H1 (cell line): ENCODE results near the gene FAM131C. TPM values are rescaled to one million over a fixed set of nuclear protein-coding genes. Genes with fewer than 3 reads are reported as not detected.
A peak's percentile ranks its signal among the peaks of the same experiment; 100 is the strongest.

ENCODE experiments used
- CTCF ChIA-PET: fragments of 300-600 bp; sonication (Branson Sonifier 250); formaldehyde crosslinking; loops from one replicate; lab custom pipeline; 2021; ENCODE audit not compliant: partially characterized antibody; lab: Charles Lee
- POLR2A ChIA-PET: fragments of 300-600 bp; sonication (Branson Sonifier 250); formaldehyde crosslinking; loops from one replicate; lab custom pipeline; 2021; ENCODE audit warnings: inconsistent platforms; ENCODE audit not compliant: partially characterized antibody; lab: Charles Lee
- DNase-seq, 2 experiments: peaks; one replicate each; pipeline versions ENCODE4 v3.0.0 to v3.0.0-alpha.2; 2010 to 2022; ENCODE audit warnings: low spot score in 2 of 2, low read depth in 1 of 2, mixed read lengths in 1 of 2
- FAIRE-seq: peaks from 2 replicates; lab custom pipeline; 2011; peaks lifted over from hg19 to GRCh38; lab: Jason Lieb, UNC
- H2AFZ ChIP-seq: 2 replicates; pipeline ENCODE4 v1.8.1; 2012; ENCODE audit warnings: low read length, inconsistent platforms
- H2AK5ac ChIP-seq: 2 replicates; pipeline ENCODE4 v1.6.1; 2013; ENCODE audit warnings: low read depth, low read length
- H2BK120ac ChIP-seq: replicated peaks from 2 replicates; pipeline ENCODE3; 2013; ENCODE audit warnings: low read depth, low read length, inconsistent platforms
- H2BK12ac ChIP-seq: 2 replicates; pipeline ENCODE4 v1.6.1; 2013; ENCODE audit warnings: low read depth, low read length
- H2BK15ac ChIP-seq: 2 replicates; pipeline ENCODE4 v1.6.1; 2013; ENCODE audit warnings: low read length
- H2BK20ac ChIP-seq: 2 replicates; pipeline ENCODE4 v1.6.1; 2013; ENCODE audit warnings: low read length
- H2BK5ac ChIP-seq: 2 replicates; pipeline ENCODE4 v1.6.1; 2013; ENCODE audit warnings: low read depth, low read length
- H3K14ac ChIP-seq: 2 replicates; pipeline ENCODE4 v1.6.1; 2013; ENCODE audit warnings: inconsistent platforms; ENCODE audit not compliant: insufficient read length
- H3K18ac ChIP-seq: 2 replicates; pipeline ENCODE4 v1.6.1; 2013; ENCODE audit warnings: low read length; ENCODE audit errors: extremely low read depth
- H3K23ac ChIP-seq: 2 replicates; pipeline ENCODE4 v1.6.1; 2013; ENCODE audit warnings: inconsistent platforms; ENCODE audit not compliant: insufficient read length
- H3K23me2 ChIP-seq: 2 replicates; pipeline ENCODE4 v1.6.1; 2013; ENCODE audit warnings: low read depth, low read length
- H3K27ac ChIP-seq: 2 replicates; pipeline ENCODE4 v1.6.1; 2011; ENCODE audit warnings: low read depth, low read length, inconsistent platforms
- H3K27me3 ChIP-seq, 4 experiments: replicated peaks in 1 of 4; 1 replicate in 1 of 4; 2 replicates in 3 of 4; pipeline versions ENCODE4 v1.6.1 to v1.8.1; 2011 to 2013; ENCODE audit warnings: low read length in 3 of 4, mild to moderate bottlenecking in 3 of 4, inconsistent platforms in 2 of 4, mixed read lengths in 2 of 4, moderate library complexity in 1 of 4; ENCODE audit not compliant: control insufficient read depth in 3 of 4, insufficient read depth in 3 of 4; ENCODE audit errors: extremely low read depth in 1 of 4
- H3K36me3 ChIP-seq, 4 experiments: 2 replicates each; pipeline versions ENCODE4 v1.6.1 to v1.8.1; 2011 to 2013; ENCODE audit warnings: mild to moderate bottlenecking in 4 of 4, low read length in 3 of 4, moderate library complexity in 2 of 4, control low read depth in 1 of 4, inconsistent platforms in 1 of 4; ENCODE audit not compliant: insufficient read depth in 4 of 4, control insufficient read depth in 2 of 4
- H3K4ac ChIP-seq: replicated peaks from 2 replicates; pipeline ENCODE3; 2013; ENCODE audit warnings: low read length, low read depth, mixed read lengths, inconsistent platforms; ENCODE audit not compliant: insufficient read length
- H3K4me1 ChIP-seq, 4 experiments: replicated peaks in 1 of 4; 1 replicate in 1 of 4; 2 replicates in 3 of 4; pipeline versions ENCODE4 v1.6.1 to v1.8.1; 2011 to 2013; ENCODE audit warnings: low read length in 3 of 4, inconsistent platforms in 2 of 4, mixed read lengths in 1 of 4; ENCODE audit not compliant: insufficient read depth in 4 of 4, control insufficient read depth in 3 of 4
- H3K4me2 ChIP-seq, 2 experiments: 2 replicates each; pipeline versions ENCODE4 v1.6.1 to v1.8.1; 2011 to 2013; ENCODE audit warnings: low read depth in 2 of 2, low read length in 2 of 2, control low read depth in 1 of 2, inconsistent platforms in 1 of 2, mild to moderate bottlenecking in 1 of 2; ENCODE audit not compliant: insufficient read depth in 1 of 2
- H3K4me3 ChIP-seq, 4 experiments: fragments of 200-600, 300-600 bp in 1 of 4; sonication (generic), shearing (Covaris generic), sonication (Bioruptor Twin) in 1 of 4; 2 replicates each; pipeline versions ENCODE4 v1.5.1 to v1.8.1; 2011 to 2016; ENCODE audit warnings: low read length in 4 of 4, low read depth in 3 of 4, control low read depth in 2 of 4, inconsistent platforms in 2 of 4, mild to moderate bottlenecking in 2 of 4, mixed read lengths in 1 of 4, moderate library complexity in 1 of 4; ENCODE audit not compliant: insufficient read depth in 2 of 4; ENCODE audit errors: extremely low read depth in 1 of 4
- H3K56ac ChIP-seq: replicated peaks from 2 replicates; pipeline ENCODE3; 2013; ENCODE audit warnings: low read depth, mild to moderate bottlenecking, mixed read lengths, low read length, inconsistent platforms; ENCODE audit not compliant: insufficient read length
- H3K79me1 ChIP-seq: 2 replicates; pipeline ENCODE4 v1.6.1; 2013; ENCODE audit warnings: low read depth, low read length, control low read depth
- H3K79me2 ChIP-seq, 2 experiments: 2 replicates each; pipeline versions ENCODE4 v1.6.1 to v1.8.1; 2012 to 2013; ENCODE audit warnings: low read length in 2 of 2, mild to moderate bottlenecking in 2 of 2, inconsistent platforms in 1 of 2; ENCODE audit not compliant: insufficient read depth in 2 of 2, control insufficient read depth in 1 of 2
- H3K9ac ChIP-seq, 4 experiments: replicated peaks in 1 of 4; 1 replicate in 1 of 4; 2 replicates in 3 of 4; pipeline versions ENCODE4 v1.6.1 to v1.8.1; 2011 to 2013; ENCODE audit warnings: low read depth in 3 of 4, low read length in 3 of 4, control low read depth in 2 of 4, mild to moderate bottlenecking in 2 of 4, moderate library complexity in 2 of 4, inconsistent platforms in 1 of 4; ENCODE audit errors: extremely low read depth in 1 of 4
- H3K9me3 ChIP-seq, 2 experiments: 2 replicates each; pipeline versions ENCODE4 v1.6.1 to v1.8.1; 2012 to 2013; ENCODE audit warnings: mild to moderate bottlenecking in 2 of 2, moderate library complexity in 2 of 2, control low read depth in 1 of 2, inconsistent platforms in 1 of 2, low read depth in 1 of 2, low read length in 1 of 2, mixed read lengths in 1 of 2; ENCODE audit not compliant: insufficient read depth in 2 of 2
- H4K20me1 ChIP-seq, 2 experiments: replicated peaks in 1 of 2; 2 replicates each; pipeline versions ENCODE3 to v1.8.1; 2011 to 2013; ENCODE audit warnings: inconsistent platforms in 2 of 2, low read length in 2 of 2, mild to moderate bottlenecking in 1 of 2; ENCODE audit not compliant: insufficient read depth in 2 of 2, control insufficient read depth in 1 of 2
- H4K5ac ChIP-seq: 2 replicates; pipeline ENCODE4 v1.6.1; 2013; ENCODE audit warnings: low read length, low read depth, mixed read lengths, inconsistent platforms; ENCODE audit not compliant: insufficient read length
- H4K8ac ChIP-seq: 2 replicates; pipeline ENCODE4 v1.8.0; 2013; ENCODE audit warnings: mild to moderate bottlenecking, moderate library complexity, low read length, inconsistent platforms; ENCODE audit not compliant: insufficient read depth; ENCODE audit errors: extremely low read depth
- H4K91ac ChIP-seq: replicated peaks from 2 replicates; pipeline ENCODE3; 2013; ENCODE audit warnings: low read length, mixed read lengths, inconsistent platforms; ENCODE audit not compliant: insufficient read length
- ASH2L ChIP-seq: fragments of 200-600, 300-600 bp; sonication (generic); IDR thresholded peaks from one replicate; pipeline ENCODE4 v1.7.1; 2017; ENCODE audit warnings: low read length
- ATF2 ChIP-seq: IDR thresholded peaks from 2 replicates; pipeline ENCODE4 v1.6.1; 2012; ENCODE audit warnings: low read length, inconsistent platforms
- ATF3 ChIP-seq: IDR thresholded peaks from 2 replicates; pipeline ENCODE4 v1.6.1; 2011; ENCODE audit warnings: low read depth, mild to moderate bottlenecking, low read length; ENCODE audit not compliant: insufficient read depth
- CBX5 ChIP-seq: fragments of 300-800, 300-1000 bp; sonication (generic); IDR thresholded peaks from 2 replicates; pipeline ENCODE4 v1.7.1; 2016; ENCODE audit warnings: antibody characterized with exemption, low read length, low read depth
- EGR1 ChIP-seq: IDR thresholded peaks from 2 replicates; pipeline ENCODE4 v1.6.1; 2011; ENCODE audit warnings: low read depth, low read length, borderline replicate concordance
- HDAC6 ChIP-seq: IDR thresholded peaks from one replicate; pipeline ENCODE4 v1.7.1; 2012; ENCODE audit warnings: low read depth, mild to moderate bottlenecking, inconsistent platforms, low read length, moderate library complexity
- JUND ChIP-seq: IDR thresholded peaks from 2 replicates; pipeline ENCODE4 v1.6.1; 2011; ENCODE audit warnings: mild to moderate bottlenecking, improper control_type of control experiment, low read length
- NRF1 ChIP-seq: IDR thresholded peaks from 2 replicates; pipeline ENCODE4 v1.6.1; 2011; ENCODE audit warnings: mild to moderate bottlenecking, low read depth, low read length, improper control_type of control experiment
- RAD21 ChIP-seq, 2 experiments: IDR thresholded peaks in 1 of 2; conservative IDR thresholded peaks in 1 of 2; 2 replicates each; pipeline ENCODE4 v1.6.1; 2011; ENCODE audit warnings: low read depth in 2 of 2, low read length in 2 of 2, improper control_type of control experiment in 1 of 2, inconsistent platforms in 1 of 2, mild to moderate bottlenecking in 1 of 2, moderate library complexity in 1 of 2
- RXRA ChIP-seq: IDR thresholded peaks from 2 replicates; pipeline ENCODE4 v1.6.1; 2011; ENCODE audit warnings: low read depth, mild to moderate bottlenecking, low read length, moderate library complexity; ENCODE audit not compliant: insufficient read depth
- SUZ12 ChIP-seq: fragments of 200-600 bp; sonication (generic); IDR thresholded peaks from 2 replicates; pipeline ENCODE4 v1.6.1; 2012; ENCODE audit warnings: mild to moderate bottlenecking, inconsistent platforms, low read length, moderate library complexity, mixed read lengths
- WGBS, 2 experiments: shearing (Covaris generic) in 1 of 2; methylation state at CpG; one replicate each; pipeline versions ENCODE4 v1.1.6 to v1.1.7; 2013 to 2015; ENCODE audit warnings: low lambda C conversion rate in 2 of 2, mixed read lengths in 2 of 2, inconsistent platforms in 1 of 2, low coverage in 1 of 2, missing lambda C conversion rate in 1 of 2; ENCODE audit not compliant: insufficient replicate concordance in 2 of 2, insufficient coverage in 1 of 2, insufficient read length in 1 of 2; ENCODE audit errors: extremely low coverage in 1 of 2, missing lambda C conversion rate in 1 of 2; 5-methylcytosine and 5-hydroxymethylcytosine counted together
- polyA plus RNA-seq, 7 experiments: library from polyadenylated mRNA; depleted of rRNA in 3 of 7; stranded (reverse) in 5 of 7; unstranded in 2 of 7; fragments of >200 nt in 5 of 7; fragments of 200-250 nt in 2 of 7; gene quantifications; 1 replicate in 5 of 7; 2 replicates in 1 of 7; 4 replicates in 1 of 7; pipeline versions ENCODE4 v1.2.1 to v1.2.3, GENCODE V29; 2011 to 2013; ENCODE audit warnings: missing spikeins in 2 of 7, mixed read lengths in 2 of 7
- total RNA-seq: library from RNA; stranded (reverse); fragmentation: NEBNext Ultra II Directional; extraction: Animal tissue kit (Norgen Biotek cat#: 25700); gene quantifications from 2 replicates; pipeline ENCODE4 v1.2.1, GENCODE V29; 2021

FAM131C gene
- total and polyA plus RNA-seq, 2 of the 8 experiments (the other 6 are each of a cell fraction or from before 2014, with no cell fraction given): 0.73 to 0.78 TPM

- no peak overlapping the region for H3K18ac ChIP-seq
- no peak overlapping the region for H4K91ac ChIP-seq
- H3K4me2 ChIP-seq: peak overlapping the region; percentile 73 to 84
- no peak overlapping the region for H2BK5ac ChIP-seq
- H2BK20ac ChIP-seq: no peak overlapping the region
- H4K20me1 ChIP-seq: peaks cover 1 to 10% of the 10 kb centered on the region in 2 experiments
- no peaks in the 10 kb centered on the region for H3K79me2 ChIP-seq
- peak overlapping the region; percentile 25; the same call in 1 of the 2 replicates for H2BK15ac ChIP-seq
- H3K23ac ChIP-seq: no peak overlapping the region
- DNase-seq: no peak
- H4K8ac ChIP-seq: no peak overlapping the region
- no peaks in the 10 kb centered on the region for H3K9me3 ChIP-seq
- no peak overlapping the region for H2BK120ac ChIP-seq
- H3K23me2 ChIP-seq: peaks cover 11% of the 10 kb centered on the region
- CTCF ChIA-PET: interaction anchor here (0.7 to 21.9 kb wide), 17 partner anchors 8 to 390 kb away, joined by 3 to 569 read pairs (median 3); partner anchors contain the start of genes EPHA2 and SRARP
- POLR2A ChIA-PET: interaction anchor here (1.1 to 1.8 kb wide), 4 partner anchors 10 to 111 kb away, joined by 3 to 4 read pairs (median 4); no protein-coding TSS in a partner anchor
- no peak overlapping the region for H3K56ac ChIP-seq
- no peak overlapping the region for H3K27ac ChIP-seq
- H3K36me3 ChIP-seq: no peaks in the 10 kb centered on the region
- H3K4ac ChIP-seq: no peak overlapping the region
- peaks cover 4 to 38% (median 30%) of the 10 kb centered on the region in 4 experiments for H3K27me3 ChIP-seq
- H3K14ac ChIP-seq: no peak overlapping the region
- H3K4me1 ChIP-seq: peaks cover 2 to 22% (median 9%) of the 10 kb centered on the region in 4 experiments
- H3K4me3 ChIP-seq: peak overlapping the region in 3 of 4 experiments; percentile 40 to 69 (median 43); a peak in 4 of 8 replicates
- H4K5ac ChIP-seq: no peak overlapping the region
- H3K9ac ChIP-seq: no peak overlapping the region
- peak overlapping the region; percentile 40; the same call in 1 of the 2 replicates for H2AK5ac ChIP-seq
- H2AFZ ChIP-seq: no peak overlapping the region
- FAIRE-seq: no peak
- 71% methylated on average over 5 of the region's 5 CpGs; no CpG with 5 or more reads in 1 of the 2 experiments for WGBS, 2 experiments
- H2BK12ac ChIP-seq: no peak overlapping the region
- no peaks in the 10 kb centered on the region for H3K79me1 ChIP-seq
- TF ChIP-seq EGR1 (no peak), ATF3 (no peak), ATF2 (no peak), NRF1 (no peak), ASH2L (no peak), RAD21 (IDR thresholded peaks at IDR 0.05 in 1 of 2, conservative IDR thresholded peaks at IDR 0.05 in 1 of 2; ENCODE audit: low read depth in 2 of 2, low read length in 2 of 2) (no peak), HDAC6 (no peak), CBX5 (no peak), SUZ12 (no peak), RXRA (no peak), JUND (no peak)
Observed at GRCh38 chr1:16074217-16074616, 766 bp upstream of the FAM131C start.
